Mucosa of descending colon (tissue), 3 donors: ENCODE data around the gene OR6S1. TPM values are rescaled to one million over a fixed set of nuclear protein-coding genes. Genes with fewer than 3 reads are reported as not detected.
"Not testable (repeated sequence)": the region's sequence is repeated elsewhere in the genome, so short reads cannot be mapped to it uniquely, and the experiment has no call there.

Experiments
- ATAC-seq: fragments of 200-7000 bp; cut with Tn5 transposase; one replicate; pipeline ENCODE4 v1.9.1; 2020; ENCODE audit warnings: mild to moderate bottlenecking, moderate library complexity
- DNase-seq, 3 donors: peaks; one replicate each; pipeline ENCODE4 v3.0.0-alpha.2; 2020
- H3K36me3 ChIP-seq: fragments of 200-600 bp; one replicate; pipeline ENCODE4 v1.8.0; 2021; ENCODE audit warnings: low read depth, mild to moderate bottlenecking
- H3K4me1 ChIP-seq: fragments of 200-600 bp; one replicate; pipeline ENCODE4 v1.8.0; 2021; ENCODE audit warnings: low read depth, mild to moderate bottlenecking
- H3K4me3 ChIP-seq: fragments of 200-600 bp; one replicate; pipeline ENCODE4 v1.8.0; 2021; ENCODE audit warnings: mild to moderate bottlenecking
- H3K9me3 ChIP-seq: fragments of 200-600 bp; one replicate; pipeline ENCODE4 v1.8.0; 2021; ENCODE audit warnings: mild to moderate bottlenecking
- intact Hi-C, 2 donors: fragments of 100-400 bp; cut with DNase I in 1 of 2; cut with micrococcal nuclease in 1 of 2; formaldehyde crosslinking; loops; one replicate each; pipeline versions ENCODE4 v1.11.0 to v1.11.1; 2022; cut with DNase I, micrococcal nuclease
- total RNA-seq, 3 donors: library from RNA; stranded (reverse); fragmentation: NEBNext Ultra II Directional in 2 of 3; extraction: Animal tissue kit (Norgen Biotek cat#: 25700) in 2 of 3; gene quantifications; one replicate each; pipeline versions ENCODE4 v1.2.1 to v1.2.4, GENCODE V29; 2021 to 2023
- TF ChIP-seq, protein P1 (sequence below): fragments of 200-600 bp; IDR thresholded peaks from one replicate; pipeline ENCODE4 v1.8.0; 2022; ENCODE audit warnings: antibody characterized with exemption, mild to moderate bottlenecking
- donor health status: DM: no; HTN: no; CAD: no; lungs with moderate emphysema.
- donor health status: DM: no; HTN: no; CAD: no.
- donor health status: DM: no; HTN: yes; CAD: no.

Gene OR6S1
- total RNA-seq, 3 donors from 2014 or later, result not detected

- intact Hi-C loops, result no loop called here
- H3K4me3 ChIP-seq, result no peak overlapping the region
- DNase-seq (no peak), ATAC-seq (peak; percentile 26)
- no peaks in the 10 kb centered on the region for H3K9me3 ChIP-seq
- TF ChIP-seq, protein P1, sequence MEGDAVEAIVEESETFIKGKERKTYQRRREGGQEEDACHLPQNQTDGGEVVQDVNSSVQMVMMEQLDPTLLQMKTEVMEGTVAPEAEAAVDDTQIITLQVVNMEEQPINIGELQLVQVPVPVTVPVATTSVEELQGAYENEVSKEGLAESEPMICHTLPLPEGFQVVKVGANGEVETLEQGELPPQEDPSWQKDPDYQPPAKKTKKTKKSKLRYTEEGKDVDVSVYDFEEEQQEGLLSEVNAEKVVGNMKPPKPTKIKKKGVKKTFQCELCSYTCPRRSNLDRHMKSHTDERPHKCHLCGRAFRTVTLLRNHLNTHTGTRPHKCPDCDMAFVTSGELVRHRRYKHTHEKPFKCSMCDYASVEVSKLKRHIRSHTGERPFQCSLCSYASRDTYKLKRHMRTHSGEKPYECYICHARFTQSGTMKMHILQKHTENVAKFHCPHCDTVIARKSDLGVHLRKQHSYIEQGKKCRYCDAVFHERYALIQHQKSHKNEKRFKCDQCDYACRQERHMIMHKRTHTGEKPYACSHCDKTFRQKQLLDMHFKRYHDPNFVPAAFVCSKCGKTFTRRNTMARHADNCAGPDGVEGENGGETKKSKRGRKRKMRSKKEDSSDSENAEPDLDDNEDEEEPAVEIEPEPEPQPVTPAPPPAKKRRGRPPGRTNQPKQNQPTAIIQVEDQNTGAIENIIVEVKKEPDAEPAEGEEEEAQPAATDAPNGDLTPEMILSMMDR, result no peak
- no peaks in the 10 kb centered on the region for H3K36me3 ChIP-seq
- H3K4me1 ChIP-seq, result peaks cover 7% of the 10 kb centered on the region
Measured at GRCh38 chr14:20667957-20668356, 26.5 kb upstream of the OR6S1 start.

- H3K4me3 ChIP-seq, intact Hi-C loops, DNase-seq, ATAC-seq, H3K4me1 ChIP-seq, H3K36me3 ChIP-seq, H3K9me3 ChIP-seq: not testable (repeated sequence)
Measured at GRCh38 chr14:20666400-20666961, 25.0 kb upstream of the OR6S1 start.

DNA sequence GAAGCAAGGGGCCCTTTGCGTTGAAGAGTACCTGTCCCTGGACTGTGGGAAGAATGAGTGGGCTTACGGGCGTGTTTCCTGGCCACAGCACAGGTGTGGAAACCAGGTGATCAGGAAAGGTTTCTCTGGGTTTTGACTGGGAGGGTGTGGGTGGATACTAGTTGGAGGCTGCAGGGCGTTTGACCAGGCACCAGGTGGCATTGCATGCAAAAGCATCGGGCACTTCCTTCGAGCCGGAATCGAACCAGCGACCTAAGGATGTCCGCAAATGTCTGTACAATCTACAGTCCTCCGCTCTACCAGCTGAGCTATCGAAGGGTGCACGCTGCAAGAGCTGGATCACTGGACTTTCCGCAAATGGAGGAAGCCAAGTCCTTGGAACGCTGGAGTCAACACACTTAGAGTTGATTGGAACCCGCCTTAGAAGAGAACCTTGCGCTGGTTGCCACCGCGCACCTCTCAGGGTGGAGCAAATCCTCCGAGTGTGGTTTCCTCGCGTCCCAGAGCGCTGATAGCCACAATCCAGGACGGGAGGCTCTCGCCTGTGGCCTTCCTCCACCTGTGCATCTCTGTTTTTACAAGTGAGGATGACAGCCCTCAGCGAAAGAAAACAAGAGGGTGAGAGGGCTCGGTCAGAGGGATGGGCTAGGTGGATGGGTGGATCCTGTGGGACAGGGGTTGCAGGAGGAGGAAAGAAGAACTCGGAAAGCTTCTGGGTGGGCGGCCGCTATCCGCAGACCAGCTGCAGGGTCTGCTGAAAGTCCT, 21.7 kb upstream of the OR6S1 start:
- Histone ChIP-seq H3K4me1 (peaks cover 10% of the 10 kb centered on the region), H3K9me3 (no peaks in the 10 kb centered on the region), H3K36me3 (no peaks in the 10 kb centered on the region), H3K4me3 (no peak overlapping the region)
- intact Hi-C loops, result loop anchor here in 1 of 2 donors (2.0 kb wide), 1 partner anchor 30 kb away; no protein-coding TSS in a partner anchor
- ATAC-seq (peak; percentile 94), DNase-seq (peak; percentile 83 to 86 (median 84))
- TF ChIP-seq, protein P1, result peak; percentile 57

DNA sequence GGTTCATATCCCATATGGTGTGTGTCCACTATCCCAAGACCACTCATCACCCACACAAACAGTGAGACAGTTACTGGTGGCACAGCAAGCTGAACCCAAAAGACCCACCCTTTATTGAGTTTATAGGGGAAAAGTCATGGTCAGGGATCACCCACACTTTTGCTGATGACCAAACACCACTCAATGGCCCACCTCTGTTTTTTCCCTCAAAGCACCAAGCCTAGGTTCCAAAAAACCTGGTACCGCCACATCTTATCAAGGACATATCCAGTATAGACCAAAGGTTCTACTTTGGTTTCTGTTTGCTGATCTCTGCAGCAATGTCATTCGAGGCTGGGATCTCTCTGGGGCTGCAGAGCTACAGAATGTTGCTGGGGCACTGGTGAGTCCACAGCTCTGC, 19.7 kb upstream of the OR6S1 start:
- TF ChIP-seq, protein P1, result no peak
- Histone ChIP-seq H3K4me3 (no peak overlapping the region), H3K36me3 (no peaks in the 10 kb centered on the region), H3K4me1 (peaks cover 10% of the 10 kb centered on the region), H3K9me3 (no peaks in the 10 kb centered on the region)
- intact Hi-C loops, result no loop called here
- no peak for DNase-seq
- no peak for ATAC-seq

GRCh38 chr14:20659813-20660395, 18.4 kb upstream of the OR6S1 start:
- ATAC-seq, result no peak
- Histone ChIP-seq H3K4me3 (no peak overlapping the region), H3K4me1 (peaks cover 10% of the 10 kb centered on the region), H3K9me3 (no peaks in the 10 kb centered on the region), H3K36me3 (no peaks in the 10 kb centered on the region)
- DNase-seq, result no peak
- TF ChIP-seq, protein P1, result no peak
- intact Hi-C loops, result no loop called here

GRCh38 chr14:20659336-20659735, 17.8 kb upstream of the OR6S1 start:
- ATAC-seq, result no peak

More at GRCh38 chr14:20659336-20659735, 17.8 kb upstream of the OR6S1 start:
- intact Hi-C loops, result no loop called here
- TF ChIP-seq, protein P1, result no peak
- Histone ChIP-seq H3K4me1 (peaks cover 10% of the 10 kb centered on the region), H3K4me3 (no peak overlapping the region), H3K9me3 (no peaks in the 10 kb centered on the region), H3K36me3 (no peaks in the 10 kb centered on the region)
- DNase-seq, result no peak
